ENCODE results near the gene TCF4. TPM values are rescaled to one million over a fixed set of nuclear protein-coding genes. Genes with fewer than 3 reads are reported as not detected.

TCF4 gene
- polyA plus RNA-seq, 1 of the 3 experiments (the other 2 are of a cell fraction) = 39.1 TPM

DNA sequence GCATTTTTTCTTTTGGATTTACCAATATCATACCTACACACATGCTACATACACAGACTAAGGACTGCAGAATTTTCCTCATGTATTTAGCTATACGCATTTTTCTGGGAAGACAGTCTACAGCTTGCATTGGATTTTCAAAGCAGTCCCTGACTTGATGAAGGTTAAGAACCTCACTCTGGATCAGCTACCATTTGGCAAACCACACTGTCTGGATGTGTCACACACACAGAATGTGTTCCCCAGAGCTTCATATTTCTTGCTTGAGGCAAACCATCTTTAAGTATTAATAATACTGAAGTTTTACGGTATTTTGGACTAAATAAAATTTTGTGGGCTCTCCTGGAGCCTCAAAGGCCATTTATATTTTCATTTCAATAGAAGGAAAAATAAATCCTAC, 102.3 kb downstream of the TCF4 start:
- CTCF ChIA-PET = no interaction called here
- Histone ChIP-seq H3K9me3 (no peaks in the 10 kb centered on the region), H3K4me2 (no peak overlapping the region), H3K36me3 (replicated peaks in 1 of 2; ENCODE audit: control insufficient read depth in 1 of 2, insufficient read depth in 2 of 2, low read length in 1 of 2) (no peaks in the 10 kb centered on the region), H3K9me2 (no peaks in the 10 kb centered on the region), H3K79me2 (ENCODE audit: insufficient read depth) (peaks cover 80% of the 10 kb centered on the region), H3K9ac (no peak overlapping the region), H3K27me3 (ENCODE audit: insufficient read depth) (no peaks in the 10 kb centered on the region), H3F3A (replicated peaks; ENCODE audit: insufficient read depth) (peaks cover 11% of the 10 kb centered on the region), H3K4me1 (ENCODE audit: control insufficient read depth in 1 of 2, insufficient read depth in 2 of 2, low read depth in 1 of 2, low read length in 1 of 2) (peaks cover 22 to 26% of the 10 kb centered on the region in 2 experiments), H2AFZ (ENCODE audit: low read depth) (no peak overlapping the region), H3K27ac (ENCODE audit: low read depth in 2 of 2, low read length in 1 of 2) (peak overlapping the region in 1 of 2 experiments; percentile 34; a peak in 2 of 4 replicates), H4K20me1 (ENCODE audit: insufficient read depth) (no peaks in the 10 kb centered on the region), H3K4me3 (ENCODE audit: low read depth in 2 of 2, low read length in 1 of 2) (no peak overlapping the region)
- DNase-seq = no peak
- 64% methylated on average over 2 of the region's 2 CpGs for WGBS (ENCODE audit: low lambda C conversion rate)
- peak; percentile 4; the same call in 1 of the 2 replicates for TF ChIP-seq FOSL2 (IDR thresholded peaks at IDR 0.05; ENCODE audit: borderline replicate concordance, low read depth)
- no peak for TF ChIP-seq GATA2 (CRISPR knock-in tag; IDR thresholded peaks at IDR 0.05)
- peak; percentile 23; the same call in 1 of the 2 replicates for TF ChIP-seq NFIC (IDR thresholded peaks at IDR 0.05; ENCODE audit: borderline replicate concordance)
- POLR2A ChIA-PET = no interaction called here

DNA sequence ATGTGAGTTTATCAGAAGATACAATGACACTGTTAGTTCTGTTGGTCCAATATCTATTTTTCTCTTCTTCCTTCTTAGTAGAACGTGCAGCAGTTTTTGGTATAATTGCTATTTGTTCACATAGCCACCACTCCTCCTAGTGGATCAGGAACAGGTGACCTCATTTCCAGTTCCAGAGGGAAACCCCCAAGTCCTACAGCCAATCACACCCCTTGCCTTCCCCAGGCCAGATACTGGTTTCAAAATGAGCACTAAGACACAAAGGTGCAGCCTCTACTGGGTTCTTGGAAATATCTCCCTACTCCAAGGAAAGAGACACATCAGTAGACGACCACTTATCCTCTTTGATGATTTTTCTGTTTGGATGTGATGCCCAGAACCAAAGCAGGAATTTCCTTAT, 103.2 kb downstream of the TCF4 start:
- H3K4me2 ChIP-seq = no peak overlapping the region
- H3K9ac ChIP-seq = no peak overlapping the region
- H3K79me2 ChIP-seq (ENCODE audit: insufficient read depth) = peaks cover 78% of the 10 kb centered on the region
- CTCF ChIA-PET = no interaction called here
- DNase-seq = no peak
- H3F3A ChIP-seq (replicated peaks; ENCODE audit: insufficient read depth) = peaks cover 11% of the 10 kb centered on the region
- H3K27ac ChIP-seq (ENCODE audit: low read depth in 2 of 2, low read length in 1 of 2) = no peak overlapping the region
- H3K36me3 ChIP-seq (replicated peaks in 1 of 2; ENCODE audit: control insufficient read depth in 1 of 2, insufficient read depth in 2 of 2, low read length in 1 of 2) = no peaks in the 10 kb centered on the region
- no peaks in the 10 kb centered on the region for H4K20me1 ChIP-seq (ENCODE audit: insufficient read depth)
- WGBS (ENCODE audit: low lambda C conversion rate) = 91% methylated on average over 2 of the region's 2 CpGs
- H3K27me3 ChIP-seq (ENCODE audit: insufficient read depth) = no peaks in the 10 kb centered on the region
- no peak overlapping the region for H2AFZ ChIP-seq (ENCODE audit: low read depth)
- H3K4me1 ChIP-seq (ENCODE audit: control insufficient read depth in 1 of 2, insufficient read depth in 2 of 2, low read depth in 1 of 2, low read length in 1 of 2) = peaks cover 20 to 24% of the 10 kb centered on the region in 2 experiments
- H3K4me3 ChIP-seq (ENCODE audit: low read depth in 2 of 2, low read length in 1 of 2) = no peak overlapping the region
- POLR2A ChIA-PET = no interaction called here
- TF ChIP-seq, protein P1, sequence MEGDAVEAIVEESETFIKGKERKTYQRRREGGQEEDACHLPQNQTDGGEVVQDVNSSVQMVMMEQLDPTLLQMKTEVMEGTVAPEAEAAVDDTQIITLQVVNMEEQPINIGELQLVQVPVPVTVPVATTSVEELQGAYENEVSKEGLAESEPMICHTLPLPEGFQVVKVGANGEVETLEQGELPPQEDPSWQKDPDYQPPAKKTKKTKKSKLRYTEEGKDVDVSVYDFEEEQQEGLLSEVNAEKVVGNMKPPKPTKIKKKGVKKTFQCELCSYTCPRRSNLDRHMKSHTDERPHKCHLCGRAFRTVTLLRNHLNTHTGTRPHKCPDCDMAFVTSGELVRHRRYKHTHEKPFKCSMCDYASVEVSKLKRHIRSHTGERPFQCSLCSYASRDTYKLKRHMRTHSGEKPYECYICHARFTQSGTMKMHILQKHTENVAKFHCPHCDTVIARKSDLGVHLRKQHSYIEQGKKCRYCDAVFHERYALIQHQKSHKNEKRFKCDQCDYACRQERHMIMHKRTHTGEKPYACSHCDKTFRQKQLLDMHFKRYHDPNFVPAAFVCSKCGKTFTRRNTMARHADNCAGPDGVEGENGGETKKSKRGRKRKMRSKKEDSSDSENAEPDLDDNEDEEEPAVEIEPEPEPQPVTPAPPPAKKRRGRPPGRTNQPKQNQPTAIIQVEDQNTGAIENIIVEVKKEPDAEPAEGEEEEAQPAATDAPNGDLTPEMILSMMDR (IDR thresholded peaks at IDR 0.05) = no peak
- TF ChIP-seq NRF1 (IDR thresholded peaks at IDR 0.05; ENCODE audit: low read depth, low read length) = no peak
- TF ChIP-seq GABPA (IDR thresholded peaks at IDR 0.05; ENCODE audit: low read depth) = no peak
- no peaks in the 10 kb centered on the region for H3K9me2 ChIP-seq
- no peaks in the 10 kb centered on the region for H3K9me3 ChIP-seq

DNA sequence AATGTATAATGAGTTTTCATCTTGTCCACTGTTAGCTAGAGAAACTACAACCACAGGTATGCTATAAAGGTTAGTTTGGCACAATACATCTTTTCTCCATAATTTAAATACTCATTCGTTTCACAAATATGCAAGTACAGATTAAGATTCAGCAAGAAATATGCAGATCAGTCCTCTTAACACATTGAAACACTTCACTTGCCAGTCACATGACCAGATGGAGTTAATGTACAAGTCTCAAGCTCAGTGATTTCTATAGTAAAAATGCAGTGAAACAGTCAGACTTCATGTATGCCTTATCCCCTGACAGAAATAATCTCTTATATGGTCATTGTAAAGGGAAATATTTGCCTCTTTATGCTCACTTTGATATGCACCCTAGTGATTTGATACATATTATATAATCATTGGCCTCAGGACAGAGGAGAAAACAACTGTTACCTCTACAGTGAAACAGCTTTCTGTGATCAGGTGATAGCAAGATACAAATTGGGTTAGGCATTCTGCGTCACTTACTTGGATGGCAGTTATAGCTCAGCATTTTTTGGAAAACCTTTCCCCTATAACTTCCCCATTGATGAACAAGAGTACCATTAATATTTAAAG, 104.6 kb downstream of the TCF4 start:
- H3F3A ChIP-seq (replicated peaks; ENCODE audit: insufficient read depth) = peaks cover 13% of the 10 kb centered on the region
- CTCF ChIA-PET = interaction anchor here (0.6 to 1.1 kb wide), 3 partner anchors 68 to 140 kb away, joined by 3 to 4 read pairs (median 3); no protein-coding TSS in a partner anchor
- H3K4me2 ChIP-seq = no peak overlapping the region
- no peaks in the 10 kb centered on the region for H4K20me1 ChIP-seq (ENCODE audit: insufficient read depth)
- TF ChIP-seq RFX5 (IDR thresholded peaks at IDR 0.05; ENCODE audit: low read length) (no peak), GATA2 (CRISPR knock-in tag; IDR thresholded peaks at IDR 0.05) (peak; percentile 15; the same call in 1 of the 2 replicates), SIN3A (IDR thresholded peaks at IDR 0.05; ENCODE audit: borderline replicate concordance, low read depth, low read length) (no peak)
- no peak overlapping the region for H3K4me3 ChIP-seq (ENCODE audit: low read depth in 2 of 2, low read length in 1 of 2)
- no peak overlapping the region for H3K9ac ChIP-seq
- H3K79me2 ChIP-seq (ENCODE audit: insufficient read depth) = peaks cover 77% of the 10 kb centered on the region
- no peak for DNase-seq
- H3K9me3 ChIP-seq = no peaks in the 10 kb centered on the region
- H3K9me2 ChIP-seq = no peaks in the 10 kb centered on the region
- peaks cover 12 to 13% of the 10 kb centered on the region in 2 experiments for H3K4me1 ChIP-seq (ENCODE audit: control insufficient read depth in 1 of 2, insufficient read depth in 2 of 2, low read depth in 1 of 2, low read length in 1 of 2)
- WGBS (ENCODE audit: low lambda C conversion rate) = 88% methylated on average over 2 of the region's 2 CpGs
- no peak overlapping the region for H2AFZ ChIP-seq (ENCODE audit: low read depth)
- H3K36me3 ChIP-seq (replicated peaks in 1 of 2; ENCODE audit: control insufficient read depth in 1 of 2, insufficient read depth in 2 of 2, low read length in 1 of 2) = no peaks in the 10 kb centered on the region
- POLR2A ChIA-PET = no interaction called here
- no peaks in the 10 kb centered on the region for H3K27me3 ChIP-seq (ENCODE audit: insufficient read depth)
- H3K27ac ChIP-seq (ENCODE audit: low read depth in 2 of 2, low read length in 1 of 2) = no peak overlapping the region
